Activated CD4-positive, CD25-positive, alpha-beta regulatory T cell treated with anti-CD3 and anti-CD28 coated beads, Interleukin-2, amount 50 U/mL, for 72 hours (primary cell): ENCODE measurements around the gene PTPRN2.

Source experiments
- DNase-seq: peaks from one replicate; pipeline ENCODE4 v3.0.0; 2021

Gene PTPRN2

DNA sequence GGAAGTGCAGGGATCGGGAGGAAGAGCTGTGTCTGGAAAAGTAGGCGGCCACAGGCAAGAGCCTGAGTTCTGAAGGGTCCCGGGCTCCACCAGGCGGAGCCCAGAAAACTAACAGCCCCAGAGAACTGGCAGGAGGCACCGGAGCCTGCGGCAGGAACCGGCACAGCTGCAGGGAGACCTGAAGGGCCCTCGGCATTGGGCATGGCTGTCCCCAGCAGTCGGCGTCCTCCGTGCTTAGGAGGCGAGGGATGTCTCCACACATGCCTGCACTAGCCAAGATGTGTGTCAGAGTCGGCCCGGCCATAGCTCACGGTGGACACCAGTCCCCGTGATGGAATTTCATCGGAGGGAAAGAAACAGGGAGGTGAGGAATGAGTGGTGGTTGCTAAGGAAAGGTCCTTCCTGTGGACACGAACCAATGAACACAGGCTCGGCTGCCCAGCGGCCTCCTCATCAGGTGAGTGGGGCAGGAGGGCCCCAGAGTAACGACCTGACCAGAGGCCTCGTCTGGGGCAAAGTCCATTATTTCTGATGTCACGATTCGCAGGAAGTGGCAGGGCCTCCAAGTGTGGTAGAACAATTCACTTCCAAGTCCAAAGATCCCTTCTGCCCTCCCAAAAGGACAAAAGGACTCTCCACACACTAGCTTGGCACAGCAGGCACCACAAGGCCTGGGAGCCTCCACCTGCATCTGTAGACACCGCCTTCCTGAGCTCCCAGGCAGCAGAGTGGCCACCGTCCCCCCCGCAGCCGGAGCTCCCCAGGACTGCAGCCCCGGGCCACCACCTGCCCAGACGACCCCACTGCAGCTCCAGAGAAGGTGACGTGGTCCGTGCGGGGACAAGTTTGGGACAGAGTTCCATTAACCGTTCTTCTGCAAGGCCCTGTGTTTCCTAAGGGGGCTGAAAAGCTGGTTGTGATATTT lies 444.2 kb downstream of the PTPRN2 start:
- no peak for DNase-seq

GRCh38 chr7:158142657-158143056 lies 445.0 kb downstream of the PTPRN2 start:
- no peak for DNase-seq

- DNase-seq, result no peak
These were observed 445.7 kb downstream of the PTPRN2 start for GRCh38 chr7:158141806-158142518.

GRCh38 chr7:158141221-158141582 lies 446.4 kb downstream of the PTPRN2 start:
- no peak for DNase-seq

DNA sequence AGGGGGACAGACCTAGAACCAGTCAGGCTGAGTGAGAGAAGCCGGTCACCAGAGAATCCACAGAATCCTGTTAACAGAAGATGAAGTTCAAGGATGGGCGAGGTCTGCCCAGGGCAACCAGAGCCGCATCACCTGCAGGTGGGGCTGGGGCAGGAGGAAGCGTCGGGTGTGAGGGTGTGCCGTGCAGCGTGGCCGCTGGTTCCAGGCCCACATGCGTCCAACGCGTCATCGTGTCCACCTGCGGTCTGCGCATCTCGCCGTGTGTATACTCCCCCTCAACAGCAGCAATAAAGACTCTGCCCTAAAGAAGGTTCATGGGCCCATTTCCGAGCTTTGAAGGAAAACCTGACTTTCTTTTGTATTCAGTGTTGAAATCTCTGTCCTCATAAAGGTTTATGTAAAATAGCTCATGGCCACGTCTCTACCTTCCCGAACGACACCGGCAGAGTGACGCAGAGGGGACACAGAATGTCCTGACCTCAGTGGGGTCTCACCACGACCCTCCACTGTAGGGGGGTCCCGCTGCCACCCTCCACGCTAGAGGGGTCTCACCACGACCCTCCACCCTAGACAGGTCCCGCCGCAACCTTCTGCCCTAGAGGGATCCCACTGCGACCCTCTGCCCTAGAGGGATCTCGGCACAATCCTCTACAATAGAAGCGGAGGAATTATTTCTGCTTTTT lies 446.9 kb downstream of the PTPRN2 start:
- DNase-seq, result no peak

DNA sequence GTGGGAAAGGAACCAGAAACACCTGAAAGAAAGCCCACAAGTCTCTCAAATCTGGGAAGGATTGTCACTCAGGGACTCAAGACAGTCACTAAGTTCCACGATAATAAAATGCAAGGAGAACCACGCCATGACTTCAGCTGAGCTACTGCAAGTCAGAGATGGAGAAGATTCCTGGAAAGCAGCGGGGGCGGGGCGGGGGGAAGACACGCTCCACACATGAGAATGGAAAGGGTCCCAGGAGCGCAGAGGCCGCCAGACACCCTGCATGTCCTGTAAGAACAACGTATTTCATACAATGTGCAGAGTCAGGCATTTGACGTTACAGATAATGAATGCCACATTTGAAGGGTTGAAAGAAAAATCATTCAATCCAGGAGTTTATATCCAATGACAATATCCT lies 448.1 kb downstream of the PTPRN2 start:
- no peak for DNase-seq

DNA sequence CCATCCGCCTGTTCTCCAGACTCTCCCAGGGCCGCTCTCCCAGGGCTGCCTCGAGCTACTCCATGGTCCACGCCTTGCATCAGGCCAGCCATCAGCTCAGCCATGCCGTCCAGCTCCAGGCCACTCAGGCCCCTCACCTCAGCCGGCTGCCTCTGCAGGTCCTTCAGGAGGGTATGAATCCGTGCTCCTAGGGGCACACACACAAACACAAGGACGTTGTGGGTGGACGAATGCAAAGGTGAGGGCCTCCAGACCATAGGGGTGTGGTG lies 449.4 kb downstream of the PTPRN2 start:
- DNase-seq, result no peak

DNA sequence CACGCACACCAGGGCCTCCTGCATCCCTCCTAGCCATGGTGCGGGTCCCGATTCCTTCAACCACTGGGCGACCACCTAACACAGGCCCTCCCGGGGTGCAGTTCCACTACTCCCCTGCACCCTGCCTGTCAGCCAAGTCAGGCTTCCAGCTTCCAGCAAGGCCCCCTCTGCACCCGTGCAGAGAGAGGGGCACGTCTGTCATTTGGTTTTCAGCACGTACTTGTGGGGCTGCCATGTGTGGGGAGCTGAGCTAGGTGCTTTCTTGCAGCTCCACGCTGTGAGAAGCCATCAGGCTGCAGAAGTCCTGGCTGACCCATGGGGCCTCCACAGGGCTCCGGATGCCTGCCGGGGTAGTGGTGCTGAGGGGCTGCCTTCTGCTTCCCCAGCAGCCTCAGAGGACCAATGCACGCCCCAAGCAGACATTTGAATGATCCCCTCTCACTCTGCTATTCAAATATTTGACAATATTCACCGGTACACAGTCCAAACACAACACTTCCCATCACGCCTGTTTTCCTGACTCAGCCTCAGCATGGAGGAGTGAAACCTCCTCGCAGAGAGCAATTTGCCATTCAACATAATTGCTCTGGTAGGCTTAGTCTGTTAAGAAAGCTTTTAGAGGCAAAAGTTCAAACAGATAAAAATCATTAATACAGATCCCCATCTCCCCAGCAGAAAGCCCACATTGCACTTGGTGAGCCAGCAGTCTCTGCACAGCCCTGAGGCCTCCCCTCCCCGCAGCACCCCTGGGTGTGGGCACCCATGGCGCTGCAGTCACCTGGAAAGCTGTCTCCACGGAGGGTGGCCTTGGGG lies 449.9 kb downstream of the PTPRN2 start:
- DNase-seq, result no peak

DNA sequence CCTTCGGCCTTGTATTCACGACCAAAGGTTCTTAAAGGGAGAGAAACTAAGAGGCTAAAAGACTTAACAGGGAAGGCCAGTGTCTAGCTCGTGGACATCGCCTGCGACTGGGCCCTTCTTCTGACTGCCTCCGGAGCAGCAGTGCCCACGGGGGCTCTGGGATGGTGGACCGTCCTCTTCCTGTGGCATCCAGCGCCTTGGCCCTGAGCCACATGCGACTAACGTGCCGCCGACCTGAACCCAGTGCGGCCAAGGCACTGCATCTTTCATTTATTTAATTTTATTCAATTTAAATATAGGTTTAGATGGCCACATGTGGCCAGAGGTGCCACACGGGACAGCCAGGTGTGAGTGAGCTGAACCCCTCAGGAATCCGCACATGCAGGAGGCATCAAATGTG lies 451.7 kb downstream of the PTPRN2 start:
- no peak for DNase-seq

- DNase-seq, result no peak
These were observed 452.8 kb downstream of the PTPRN2 start for GRCh38 chr7:158134824-158135223.

GRCh38 chr7:158133515-158134271 lies 453.9 kb downstream of the PTPRN2 start:
- DNase-seq, result no peak

GRCh38 chr7:158133057-158133456 lies 454.6 kb downstream of the PTPRN2 start:
- DNase-seq, result no peak

DNA sequence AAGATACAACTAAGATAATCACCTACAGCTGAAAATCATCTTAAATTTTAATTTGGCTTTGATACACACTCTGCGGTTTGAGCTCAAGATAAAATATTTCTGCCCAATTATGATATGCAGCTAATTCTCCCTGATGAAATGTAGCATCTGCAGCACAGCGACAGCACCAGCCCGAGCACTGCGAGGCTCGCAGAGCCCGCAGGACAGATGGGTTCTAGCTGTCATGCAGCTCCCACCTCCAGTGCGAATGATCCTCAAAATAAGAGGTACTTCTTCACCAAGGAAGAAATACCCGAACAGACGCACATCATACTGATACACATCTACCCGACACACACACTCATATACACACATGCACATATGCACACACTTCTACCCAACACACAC lies 457.6 kb downstream of the PTPRN2 start:
- no peak for DNase-seq

- no peak for DNase-seq
These were observed 458.3 kb downstream of the PTPRN2 start for GRCh38 chr7:158129037-158130022.

DNA sequence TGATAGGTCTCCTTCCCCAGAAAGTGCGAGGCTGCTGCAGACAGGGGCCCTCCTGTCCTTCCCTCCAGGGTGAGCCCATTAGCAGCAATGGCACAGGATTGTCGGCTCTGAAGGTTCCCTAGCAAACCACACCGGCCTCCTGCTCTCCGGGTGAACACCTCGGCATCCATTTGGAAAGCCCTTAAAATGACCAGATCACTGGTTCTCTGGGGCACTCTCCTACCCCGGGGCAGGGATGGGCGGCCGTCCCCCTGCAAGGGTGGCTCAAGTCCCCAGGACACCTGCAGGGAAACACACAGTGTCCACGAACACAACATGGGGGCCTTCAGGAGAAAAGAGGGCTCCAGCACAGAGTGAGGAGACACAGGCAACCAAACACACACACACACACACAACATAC lies 459.1 kb downstream of the PTPRN2 start:
- no peak for DNase-seq

- DNase-seq, result no peak
These were observed 460.4 kb downstream of the PTPRN2 start for GRCh38 chr7:158127241-158127640.

GRCh38 chr7:158126661-158127060 lies 461.0 kb downstream of the PTPRN2 start:
- DNase-seq, result no peak

GRCh38 chr7:158125721-158126120 lies 461.9 kb downstream of the PTPRN2 start:
- DNase-seq, result no peak

DNA sequence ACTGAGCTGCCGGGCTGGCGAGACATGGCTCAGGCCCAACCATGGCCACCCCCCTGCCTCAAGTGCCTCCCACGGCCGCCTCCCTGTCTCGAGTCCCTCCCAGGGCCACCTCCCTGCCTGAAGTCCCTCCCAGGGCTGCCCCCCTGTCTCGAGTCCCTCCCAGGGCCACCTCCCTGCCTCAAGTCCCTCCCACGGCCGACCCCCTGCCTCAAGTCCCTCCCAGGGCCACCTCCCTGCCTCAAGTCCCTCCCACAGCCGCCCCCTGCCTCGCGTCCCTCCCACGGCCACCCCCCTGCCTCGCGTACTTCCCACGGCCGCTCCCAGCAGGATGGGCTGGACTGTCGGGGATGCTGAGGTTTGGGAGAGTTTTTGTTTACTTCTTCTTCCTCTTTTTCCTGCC lies 462.5 kb downstream of the PTPRN2 start:
- no peak for DNase-seq

DNA sequence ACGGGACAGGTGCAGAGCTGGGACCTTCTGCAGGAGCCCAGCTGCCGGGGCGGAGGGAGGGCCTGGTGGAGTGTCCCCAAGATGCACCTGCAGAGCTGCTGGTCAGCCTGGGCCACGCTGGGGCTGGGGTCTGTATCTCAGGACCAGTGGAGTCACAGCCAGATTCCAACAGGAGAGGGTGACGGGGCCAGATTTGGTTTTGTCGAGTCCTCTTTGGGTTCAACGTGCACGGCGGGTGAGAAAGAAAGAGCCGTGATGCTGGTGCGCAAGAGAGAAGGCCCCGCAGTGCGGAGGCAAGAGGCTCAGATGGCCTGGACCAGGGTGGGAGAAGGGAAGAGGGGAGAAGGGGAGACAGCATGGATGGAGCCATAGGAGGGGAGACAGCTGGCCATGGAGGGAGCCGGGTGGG lies 462.9 kb downstream of the PTPRN2 start:
- no peak for DNase-seq

DNA sequence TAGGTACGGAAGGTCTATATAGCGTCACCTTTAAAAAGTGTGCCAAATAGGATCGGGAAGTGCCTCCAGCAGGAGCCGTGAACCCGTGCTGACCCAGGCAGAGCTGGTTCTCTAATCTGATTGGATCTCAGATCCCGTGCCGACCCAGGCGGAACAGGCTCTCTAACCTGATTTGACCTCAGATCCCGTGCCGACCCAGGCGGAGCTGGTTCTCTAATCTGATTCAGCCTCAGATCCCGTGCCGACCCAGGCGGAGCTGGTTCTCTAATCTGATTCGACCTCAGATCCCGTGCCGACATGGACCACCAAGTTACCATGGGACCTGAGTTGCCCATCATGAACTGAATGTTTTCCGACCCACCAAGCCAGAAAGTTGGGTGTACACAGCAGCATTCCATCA lies 463.9 kb downstream of the PTPRN2 start:
- DNase-seq, result no peak
